GM21447 (cell line): ENCODE measurements around the gene HOXD4.

ENCODE experiments used
- ATAC-seq: cut with Tn5 transposase; IDR thresholded peaks from one replicate; pipeline ENCODE4 v1.9.1; 2021; ENCODE audit not compliant: unreplicated experiment

Gene HOXD4

DNA sequence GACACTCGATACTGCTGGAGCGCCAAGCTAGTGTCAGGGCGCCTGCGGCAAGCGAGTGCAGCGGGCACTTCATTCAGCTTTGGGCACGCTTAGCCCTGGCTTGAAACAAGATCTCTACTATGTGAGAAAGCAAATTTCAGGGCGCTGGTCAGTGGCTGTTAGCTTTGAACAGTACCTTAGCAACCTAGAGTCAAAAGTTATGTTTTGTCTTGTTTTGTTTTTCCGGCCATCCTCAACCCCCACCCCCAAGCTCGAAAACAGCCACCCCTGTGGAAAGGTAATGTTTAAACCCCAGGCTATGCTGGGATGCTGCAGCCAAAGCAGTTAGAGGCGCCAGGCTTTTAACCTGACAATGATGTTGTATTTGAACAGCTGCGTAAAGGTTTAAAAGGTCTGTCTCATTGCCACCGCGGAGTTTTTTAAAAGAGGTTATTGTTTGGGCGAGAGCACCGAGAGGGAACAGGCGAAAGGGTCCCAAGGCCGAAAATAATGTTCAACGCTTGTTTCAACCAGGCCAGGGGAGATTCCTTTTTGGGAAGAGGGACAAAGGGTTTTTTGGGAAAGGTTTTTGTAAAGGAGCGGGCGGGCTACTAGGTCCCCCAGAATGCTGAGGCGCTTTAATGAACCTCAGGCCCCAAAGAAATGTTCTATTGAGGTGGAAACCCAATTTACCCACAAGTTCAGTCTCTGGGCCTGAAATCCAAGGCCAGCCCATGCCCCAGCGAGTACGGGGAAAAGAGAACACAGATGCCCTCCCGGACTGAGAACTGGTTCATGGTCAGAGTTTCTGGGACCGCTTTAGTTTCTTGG, 37.0 kb upstream of the HOXD4 start:
- no peak for ATAC-seq

DNA sequence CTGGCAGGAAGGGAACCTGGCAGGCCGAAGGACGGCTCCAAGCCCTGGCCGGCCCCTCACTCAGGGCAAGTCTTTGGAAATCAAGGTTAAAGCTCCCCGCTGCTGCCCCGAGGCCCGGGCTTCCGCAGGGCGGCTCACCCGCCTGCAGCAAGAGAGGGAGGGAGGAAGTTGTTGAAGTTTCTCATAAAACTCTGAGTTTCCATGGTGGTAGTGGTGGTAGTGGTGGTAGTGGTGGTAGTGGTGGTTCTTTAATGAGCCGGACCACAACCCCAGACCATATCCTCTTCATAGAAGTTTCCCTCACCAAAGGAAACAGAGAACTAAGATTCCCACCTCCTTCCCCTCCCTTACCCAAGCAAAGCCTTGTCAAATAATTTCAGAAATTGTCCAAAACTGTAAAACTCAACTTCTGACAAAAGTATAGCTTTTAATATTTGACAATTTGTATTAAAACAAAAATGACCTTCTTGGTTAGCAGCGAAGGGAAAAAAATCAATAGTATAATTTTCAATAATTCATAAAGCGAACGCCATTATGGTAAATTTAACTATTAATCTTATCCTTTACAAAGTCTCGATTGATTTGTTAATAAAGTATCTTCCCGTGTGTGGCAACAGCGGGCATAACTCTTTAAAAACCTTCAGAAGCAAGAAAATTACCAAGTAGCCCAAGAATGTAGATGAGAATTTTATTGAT, 36.3 kb upstream of the HOXD4 start:
- ATAC-seq = no peak

DNA sequence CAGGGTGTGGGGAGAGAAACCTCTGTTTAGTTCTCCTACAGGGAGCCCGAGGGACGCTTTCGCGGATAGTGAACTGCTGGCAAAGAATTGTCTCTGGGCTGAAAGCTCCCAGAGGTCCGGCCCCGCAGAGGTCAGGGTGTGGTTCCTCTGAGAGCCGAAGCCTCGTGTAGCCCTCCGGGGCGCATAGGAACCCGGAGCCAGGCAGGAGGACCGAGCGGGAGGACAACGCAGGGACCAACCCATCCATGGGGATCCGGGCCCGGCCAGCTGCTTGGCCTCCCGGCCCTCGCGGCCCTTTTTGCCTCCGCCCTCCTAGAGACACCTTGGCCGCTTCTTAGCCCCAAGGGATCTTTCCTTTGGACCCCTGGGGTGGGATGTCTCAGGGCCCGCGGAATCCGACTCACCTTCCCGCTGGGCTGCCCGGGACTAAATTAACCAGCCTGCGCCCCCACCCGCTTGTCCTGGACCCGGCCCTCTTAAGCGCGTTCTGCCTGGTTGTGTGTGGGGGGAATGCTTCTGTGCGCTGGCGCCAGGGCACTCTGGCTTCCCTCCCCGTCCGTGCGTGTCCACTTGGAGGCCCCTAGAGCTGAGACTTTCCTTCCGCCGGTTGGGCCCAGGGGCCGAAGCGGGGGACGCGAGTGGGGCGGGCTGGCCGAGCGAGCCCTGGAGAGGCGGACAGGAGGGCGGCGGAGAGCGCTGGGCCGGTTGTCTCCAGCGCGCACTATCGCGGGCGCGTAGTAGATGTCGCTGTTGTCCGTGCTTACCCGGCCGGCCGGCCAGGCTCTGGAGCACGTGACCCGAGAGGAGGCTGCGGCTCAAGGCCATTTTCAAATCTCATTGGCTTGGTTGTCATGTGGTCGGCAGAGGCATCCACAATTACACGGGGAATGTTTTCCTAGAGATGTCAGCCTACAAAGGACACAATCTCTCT, 35.2 kb upstream of the HOXD4 start, which contains the start of gene HOXD10:
Gene HOXD10 (plus strand): TSS at position 896 of the 931 bp plus-strand sequence. CDS start 56 bp downstream, outside the sequence.
- ATAC-seq = no peak

DNA sequence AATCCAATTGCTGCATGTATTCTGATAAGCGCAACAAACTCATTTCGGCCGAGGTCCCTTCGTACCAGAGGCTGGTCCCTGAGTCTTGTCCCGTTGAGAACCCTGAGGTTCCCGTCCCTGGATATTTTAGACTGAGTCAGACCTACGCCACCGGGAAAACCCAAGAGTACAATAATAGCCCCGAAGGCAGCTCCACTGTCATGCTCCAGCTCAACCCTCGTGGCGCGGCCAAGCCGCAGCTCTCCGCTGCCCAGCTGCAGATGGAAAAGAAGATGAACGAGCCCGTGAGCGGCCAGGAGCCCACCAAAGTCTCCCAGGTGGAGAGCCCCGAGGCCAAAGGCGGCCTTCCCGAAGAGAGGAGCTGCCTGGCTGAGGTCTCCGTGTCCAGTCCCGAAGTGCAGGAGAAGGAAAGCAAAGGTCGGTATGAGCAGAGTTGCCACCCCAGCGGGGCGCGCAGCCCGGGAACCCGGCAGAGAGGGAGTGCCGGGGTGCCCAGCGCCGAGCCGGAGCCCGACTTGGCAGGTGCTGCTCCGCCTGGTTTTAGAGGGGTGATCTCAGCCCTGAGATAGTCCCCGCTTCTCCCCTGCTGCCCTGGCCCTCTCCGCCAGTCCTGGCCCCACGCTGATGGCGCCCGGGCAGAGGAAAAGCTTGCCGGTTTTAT, 34.1 kb upstream of the HOXD4 start:
- no peak for ATAC-seq

DNA sequence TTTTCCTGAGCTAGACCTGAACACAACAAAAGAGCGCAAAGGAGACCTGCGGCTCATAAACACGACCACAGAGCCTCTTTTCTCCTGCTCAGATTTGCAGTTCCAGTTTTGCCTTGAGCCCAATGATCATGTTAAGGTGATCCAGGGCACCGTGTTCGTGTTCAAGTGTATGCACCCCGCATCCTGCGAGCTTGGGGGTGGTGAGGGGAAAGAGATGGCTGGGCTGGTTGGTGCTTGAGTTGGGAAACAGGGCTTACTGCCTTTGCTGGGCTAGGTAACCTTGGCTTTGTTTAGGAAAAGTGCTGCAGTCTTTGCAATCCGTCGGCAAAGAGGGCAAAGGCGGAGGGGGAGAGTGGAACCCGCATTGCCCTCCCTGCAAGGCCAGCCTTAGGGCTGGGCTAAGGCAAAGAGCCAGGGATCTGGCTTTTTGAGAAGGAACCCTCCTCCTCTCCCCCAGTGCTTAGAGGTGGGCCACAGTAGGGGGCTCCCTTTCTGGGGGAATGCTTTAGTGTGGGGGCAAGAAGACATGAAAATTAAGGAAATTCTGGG, 33.5 kb upstream of the HOXD4 start:
- ATAC-seq = no peak

DNA sequence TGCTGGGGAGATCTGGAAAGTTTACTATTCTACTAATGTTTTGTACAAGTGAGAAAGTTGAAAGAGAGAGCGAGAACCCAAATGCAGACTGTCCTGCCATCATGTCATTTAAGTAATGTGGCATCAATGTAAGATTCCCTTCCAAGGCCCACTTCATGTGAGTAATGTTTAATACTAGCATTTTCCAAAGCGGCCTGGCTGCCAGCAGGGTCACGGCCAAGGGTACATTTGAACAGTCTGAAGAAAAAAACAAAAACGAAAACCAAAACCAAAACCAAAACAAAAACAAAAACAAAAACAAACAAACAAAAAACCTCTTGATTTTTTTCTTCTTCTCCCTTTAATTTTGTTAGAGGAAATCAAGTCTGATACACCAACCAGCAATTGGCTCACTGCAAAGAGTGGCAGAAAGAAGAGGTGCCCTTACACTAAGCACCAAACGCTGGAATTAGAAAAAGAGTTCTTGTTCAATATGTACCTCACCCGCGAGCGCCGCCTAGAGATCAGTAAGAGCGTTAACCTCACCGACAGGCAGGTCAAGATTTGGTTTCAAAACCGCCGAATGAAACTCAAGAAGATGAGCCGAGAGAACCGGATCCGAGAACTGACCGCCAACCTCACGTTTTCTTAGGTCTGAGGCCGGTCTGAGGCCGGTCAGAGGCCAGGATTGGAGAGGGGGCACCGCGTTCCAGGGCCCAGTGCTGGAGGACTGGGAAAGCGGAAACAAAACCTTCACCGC, 32.6 kb upstream of the HOXD4 start:
- no peak for ATAC-seq

DNA sequence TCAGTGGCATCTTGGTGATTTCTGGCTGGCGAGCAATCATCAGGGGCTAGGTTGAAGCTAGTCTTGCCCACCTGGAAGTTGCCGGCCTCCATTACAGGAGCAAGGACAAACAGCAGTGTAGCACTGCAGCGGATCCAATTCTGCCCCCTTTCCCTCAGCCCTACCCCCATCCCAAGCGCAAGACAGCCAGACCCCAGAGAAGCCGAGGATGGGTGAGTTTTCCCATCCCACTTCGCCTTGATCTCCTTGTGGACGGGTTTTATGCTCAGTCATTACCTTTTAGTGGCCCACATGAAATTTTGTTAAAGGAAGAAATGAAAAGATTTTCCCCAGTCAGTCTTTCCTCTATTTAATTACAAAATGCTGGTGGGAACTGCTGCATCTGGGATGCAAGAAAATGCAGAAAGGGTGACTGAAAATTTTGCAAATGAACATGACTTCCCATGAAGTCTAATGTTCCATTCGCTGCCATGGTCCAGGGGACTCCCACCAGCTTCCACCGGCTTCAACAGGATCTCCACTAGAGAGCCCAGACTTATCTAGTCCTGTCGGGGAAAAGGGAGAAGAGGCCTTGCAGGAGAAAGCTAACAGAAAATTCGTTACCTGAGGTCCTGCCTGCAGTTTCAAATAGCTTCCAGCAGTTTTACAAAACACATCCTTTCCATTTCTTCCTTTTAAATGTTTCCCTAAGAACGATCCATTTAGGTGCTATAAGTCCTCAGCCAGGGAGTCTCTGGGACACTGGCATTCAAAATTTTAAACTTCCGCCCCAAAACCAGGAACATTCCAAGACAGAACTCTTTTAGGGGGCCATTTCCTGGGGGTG, 30.8 kb upstream of the HOXD4 start:
- ATAC-seq = no peak

DNA sequence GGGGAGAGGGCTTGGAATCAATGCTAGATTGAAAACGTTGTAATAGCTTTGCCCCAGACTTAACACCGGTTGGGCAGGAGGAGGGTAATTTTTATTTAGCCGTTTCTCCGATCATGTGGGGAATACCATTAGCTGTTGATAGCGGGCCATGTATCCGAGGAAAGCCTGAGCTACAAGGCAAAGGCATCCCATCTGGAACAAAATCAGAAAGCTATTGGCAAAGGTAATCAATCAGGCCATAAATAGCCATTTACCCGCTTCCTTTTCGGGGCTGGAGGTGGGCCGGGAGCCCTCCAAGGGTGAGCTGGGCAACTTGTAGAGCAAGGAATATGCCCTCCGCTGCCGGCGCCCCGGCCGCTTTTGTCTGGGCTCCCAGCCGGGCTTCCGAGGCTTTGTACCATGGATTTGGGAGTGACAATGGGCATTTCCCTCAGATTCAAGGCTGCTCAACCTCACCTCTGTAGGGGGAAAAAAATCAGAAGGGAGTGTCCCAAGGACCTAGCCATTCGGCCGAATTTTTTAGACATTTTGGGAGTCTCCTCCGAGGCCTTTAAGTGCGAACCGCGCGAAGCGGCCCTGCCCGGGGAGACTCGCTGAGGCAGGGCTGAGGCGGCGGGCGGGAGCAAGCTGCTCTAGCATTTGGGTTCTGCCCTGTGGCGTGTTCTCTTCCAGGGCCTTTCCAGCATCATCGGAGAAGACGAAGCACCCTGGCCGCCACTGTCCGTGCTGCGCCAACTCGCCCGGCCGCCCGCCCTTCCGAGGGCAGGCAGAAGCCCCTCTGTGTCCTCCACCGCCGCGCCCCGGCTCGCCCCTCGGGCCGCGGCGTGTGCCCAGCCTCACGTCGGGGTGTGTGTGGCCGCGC, 29.9 kb upstream of the HOXD4 start:
- ATAC-seq = no peak

DNA sequence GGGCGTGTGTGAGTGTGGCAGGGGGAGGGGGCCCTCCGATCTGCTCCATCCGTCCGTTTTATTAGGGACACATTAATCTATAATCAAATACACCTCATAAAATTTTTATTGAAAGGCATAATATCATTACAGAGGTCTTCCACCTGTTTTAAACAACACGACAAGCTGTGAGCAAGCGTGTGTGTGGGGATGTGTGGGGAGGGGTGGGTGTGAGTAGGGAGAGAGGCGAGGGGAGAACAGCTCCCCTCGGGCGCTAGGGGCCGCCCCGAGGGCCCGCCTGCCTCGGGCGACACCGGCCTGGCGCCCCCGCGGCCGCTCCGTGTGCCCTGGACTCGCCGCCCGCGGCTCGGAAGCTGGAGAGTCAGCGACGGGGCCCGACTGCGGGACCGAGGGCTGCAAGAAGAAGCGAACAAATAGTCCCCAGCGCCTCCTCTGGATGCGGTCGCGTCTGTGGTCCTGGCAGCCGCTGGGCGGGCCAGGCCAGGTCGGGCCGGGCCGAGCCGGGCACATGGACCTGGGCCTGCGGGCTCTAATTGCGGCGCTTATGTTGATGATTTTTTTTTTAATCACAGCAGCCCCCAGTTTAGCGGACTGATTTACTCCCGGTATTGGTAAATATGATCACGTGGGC, 29.2 kb upstream of the HOXD4 start:
- no peak for ATAC-seq

DNA sequence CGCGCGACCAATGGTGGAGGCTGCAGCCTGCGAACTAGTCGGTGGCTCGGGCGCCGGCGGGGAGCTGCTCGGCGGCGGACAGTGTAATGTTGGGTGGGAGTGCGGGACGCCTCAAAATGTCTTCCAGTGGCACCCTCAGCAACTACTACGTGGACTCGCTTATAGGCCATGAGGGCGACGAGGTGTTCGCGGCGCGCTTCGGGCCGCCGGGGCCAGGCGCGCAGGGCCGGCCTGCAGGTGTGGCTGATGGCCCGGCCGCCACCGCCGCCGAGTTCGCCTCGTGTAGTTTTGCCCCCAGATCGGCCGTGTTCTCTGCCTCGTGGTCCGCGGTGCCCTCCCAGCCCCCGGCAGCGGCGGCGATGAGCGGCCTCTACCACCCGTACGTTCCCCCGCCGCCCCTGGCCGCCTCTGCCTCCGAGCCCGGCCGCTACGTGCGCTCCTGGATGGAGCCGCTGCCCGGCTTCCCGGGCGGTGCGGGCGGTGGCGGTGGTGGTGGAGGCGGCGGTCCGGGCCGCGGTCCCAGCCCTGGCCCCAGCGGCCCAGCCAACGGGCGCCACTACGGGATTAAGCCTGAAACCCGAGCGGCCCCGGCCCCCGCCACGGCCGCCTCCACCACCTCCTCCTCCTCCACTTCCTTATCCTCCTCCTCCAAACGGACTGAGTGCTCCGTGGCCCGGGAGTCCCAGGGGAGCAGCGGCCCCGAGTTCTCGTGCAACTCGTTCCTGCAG, 28.5 kb upstream of the HOXD4 start, which contains the start of gene HOXD9:
Gene HOXD9 (plus strand): TSS at position 37 of the 728 bp plus-strand sequence. CDS start 50 bp downstream, at position 87.
- no peak for ATAC-seq

DNA sequence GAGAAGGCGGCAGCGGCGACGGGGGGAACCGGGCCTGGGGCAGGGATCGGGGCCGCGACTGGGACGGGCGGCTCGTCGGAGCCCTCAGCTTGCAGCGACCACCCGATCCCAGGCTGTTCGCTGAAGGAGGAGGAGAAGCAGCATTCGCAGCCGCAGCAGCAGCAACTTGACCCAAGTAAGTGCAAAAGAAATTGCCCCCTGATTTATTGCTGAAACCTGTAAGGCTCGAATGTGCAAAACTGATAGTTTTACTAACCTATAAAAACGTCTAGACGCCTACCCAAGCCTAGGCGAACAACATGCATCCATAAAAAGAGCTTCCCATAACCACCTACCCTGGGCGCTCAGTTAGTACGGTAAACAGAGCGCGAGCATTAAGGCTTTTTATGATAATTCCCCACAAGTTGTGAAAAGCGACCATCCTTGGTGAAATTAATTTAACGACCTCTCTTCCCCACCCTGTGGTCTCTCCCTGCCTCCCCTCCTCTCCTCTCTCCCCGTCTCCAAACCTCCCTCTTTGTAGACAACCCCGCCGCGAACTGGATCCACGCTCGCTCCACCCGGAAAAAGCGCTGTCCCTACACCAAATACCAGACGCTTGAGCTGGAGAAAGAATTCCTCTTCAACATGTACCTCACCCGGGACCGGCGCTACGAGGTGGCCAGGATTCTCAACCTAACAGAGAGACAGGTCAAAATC, 27.8 kb upstream of the HOXD4 start:
- no peak for ATAC-seq

DNA sequence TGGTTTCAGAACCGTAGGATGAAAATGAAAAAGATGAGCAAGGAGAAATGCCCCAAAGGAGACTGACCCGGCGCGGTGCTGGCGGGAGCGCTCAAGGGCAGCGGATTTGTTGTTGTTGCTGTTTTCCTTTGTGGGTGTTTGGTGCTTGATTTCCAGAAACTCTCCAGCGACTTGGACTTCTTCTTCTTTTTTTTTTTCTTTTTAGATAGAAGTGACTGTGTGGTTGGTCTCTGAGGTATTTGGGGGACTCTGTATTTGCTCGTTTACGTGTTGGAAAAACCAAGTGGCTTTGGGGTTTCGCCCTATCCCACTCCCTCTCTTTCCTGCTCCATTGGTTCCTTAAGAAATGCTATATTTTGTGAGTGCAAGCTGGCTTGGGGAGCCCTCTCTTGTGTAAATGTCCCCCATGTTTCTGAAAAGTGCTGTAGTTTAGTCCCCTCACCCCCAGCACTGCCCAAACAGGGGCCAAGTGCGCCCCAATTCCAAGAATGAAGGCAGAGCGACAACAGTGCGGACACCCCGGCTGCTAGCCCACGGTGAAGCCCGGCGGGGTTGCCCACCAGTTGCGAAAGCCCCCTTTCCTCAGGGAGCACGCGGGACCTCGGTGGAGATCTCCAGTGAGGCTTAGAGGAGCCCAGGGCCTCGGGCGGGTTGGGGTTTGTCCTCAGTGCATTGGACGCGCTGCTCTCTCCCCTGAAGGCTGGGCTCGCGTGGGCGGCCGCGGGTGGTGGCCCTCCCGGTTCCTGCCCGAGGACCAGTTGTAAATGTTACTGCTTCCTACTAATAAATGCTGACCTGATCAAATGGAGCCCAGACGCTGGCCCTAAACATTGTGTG, 27.0 kb upstream of the HOXD4 start:
- ATAC-seq = no peak

DNA sequence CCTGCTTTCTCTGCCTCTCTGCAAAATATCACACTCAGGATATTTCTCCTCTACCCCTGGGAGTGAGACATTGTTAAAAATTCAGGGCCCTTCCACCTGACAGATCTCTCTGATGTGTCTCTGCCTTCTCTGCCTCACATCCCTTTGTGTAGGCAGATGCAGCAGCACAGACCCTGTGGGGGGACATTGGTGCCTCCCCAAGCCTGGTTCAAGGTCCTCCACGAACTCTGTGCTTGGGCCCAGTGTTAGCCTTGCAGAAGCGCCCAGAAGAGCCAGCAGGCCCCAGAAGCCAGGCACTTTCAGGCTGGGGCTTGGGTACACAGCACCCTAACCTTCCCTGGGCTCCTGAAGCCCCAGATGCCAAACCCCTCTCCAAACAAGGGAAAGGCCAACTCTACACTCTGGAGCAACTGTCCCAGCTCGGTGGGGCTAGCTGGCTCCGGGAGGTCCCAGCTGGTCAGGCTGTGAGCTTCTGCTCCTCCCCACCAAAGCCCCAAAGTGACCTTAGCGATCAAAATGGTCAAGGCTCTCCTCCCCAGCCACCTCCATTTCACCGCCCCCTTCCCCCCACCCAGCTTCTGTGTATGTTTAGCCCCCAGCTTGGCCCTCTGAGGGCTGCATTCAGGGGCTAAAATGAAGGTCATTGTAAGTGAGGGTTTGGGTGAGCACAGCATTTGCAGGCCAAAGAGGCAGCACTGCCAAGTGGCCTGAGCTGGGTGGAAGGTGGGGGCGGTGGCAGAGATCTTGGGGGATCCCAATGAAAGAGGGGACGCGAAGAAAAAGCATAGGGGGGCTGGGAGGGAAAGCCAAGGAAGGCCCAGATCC, 26.2 kb upstream of the HOXD4 start:
- ATAC-seq = no peak

DNA sequence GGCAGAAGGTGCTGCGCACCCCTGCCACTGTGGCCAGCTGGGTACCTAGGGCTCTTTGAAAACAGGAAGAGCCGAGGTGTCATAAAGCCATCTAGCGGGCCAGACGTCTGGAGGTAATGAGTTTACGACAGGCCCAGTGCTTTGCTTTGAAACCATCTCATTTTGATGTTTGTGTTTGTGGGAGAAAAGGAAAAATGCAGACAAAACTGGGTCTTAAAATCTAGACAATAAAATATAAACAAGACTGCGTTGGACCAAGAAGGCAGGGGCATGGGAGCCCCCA, 25.6 kb upstream of the HOXD4 start:
- ATAC-seq = no peak
